ENCODE data around the gene GP1BA. TPM values are rescaled to one million over a fixed set of nuclear protein-coding genes. Genes with fewer than 3 reads are reported as not detected.

Gene GP1BA
- total and polyA plus RNA-seq, 10 of the 15 experiments (the other 5 are each of a cell fraction or from before 2014, with no cell fraction given): 0.04 to 0.67 (median 0.28) TPM; not detected in 1

DNA sequence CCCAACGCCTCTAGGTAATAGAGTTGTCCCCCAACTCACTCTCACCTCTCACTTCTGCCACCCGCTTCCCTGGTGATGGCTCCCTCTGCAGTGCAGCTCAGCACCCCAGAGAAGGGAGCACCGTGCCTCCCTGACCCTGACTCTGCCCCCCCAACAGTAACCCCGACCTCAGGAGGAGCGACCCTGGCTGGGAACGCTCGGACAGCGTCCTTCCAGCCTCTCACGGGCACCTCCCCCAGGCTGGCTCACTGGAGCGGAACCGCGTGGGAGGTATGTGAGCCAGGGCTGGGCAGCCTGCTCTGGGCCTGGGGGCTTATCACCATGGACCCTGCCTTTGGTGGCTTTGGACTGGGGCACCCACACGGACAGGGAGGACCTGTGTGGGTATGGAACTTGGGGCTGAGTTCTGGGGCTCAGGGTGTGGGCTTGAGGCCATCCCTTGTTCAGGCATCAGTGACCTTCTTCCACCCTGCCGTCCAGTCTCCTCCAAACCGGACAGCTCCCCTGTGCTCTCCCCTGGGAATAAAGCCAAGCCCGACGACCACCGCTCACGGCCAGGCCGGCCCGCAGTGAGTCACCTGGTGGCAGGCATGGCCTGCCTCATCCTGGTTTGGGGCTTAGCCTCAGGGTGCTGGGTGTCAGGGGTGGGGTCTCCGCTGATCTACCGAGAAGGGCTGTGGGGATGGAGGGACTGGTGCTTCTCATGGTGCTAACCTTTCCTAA, 39.4 kb upstream of the GP1BA start:
- ATAC-seq (no peak), FAIRE-seq (no peak), DNase-seq (ENCODE audit: low read depth, low spot score) (no peak)
- CTCF ChIA-PET: no interaction called here
- RAD21 ChIA-PET (ENCODE audit: unreplicated experiment): interaction anchor here (0.6 kb wide), 1 partner anchor 343 kb away, joined by 3 read pairs; no protein-coding TSS in a partner anchor
- WGBS (ENCODE audit: insufficient coverage, insufficient replicate concordance, low lambda C conversion rate, missing lambda C conversion rate): 92% methylated on average over 23 of the region's 23 CpGs
- H3K36me3 ChIP-seq (ENCODE audit: control insufficient read depth in 2 of 2, insufficient read depth in 2 of 2, low read length in 1 of 2): peaks cover 6 to 27% of the 10 kb centered on the region in 2 experiments; a peak in 3 of 4 replicates
- BruUV-seq (replicated peaks): no TSS peak
- H2AFZ ChIP-seq (ENCODE audit: control insufficient read depth, low read depth, low read length): no peak overlapping the region
- no peak overlapping the region for H3K4me3 ChIP-seq
- in situ Hi-C loops (cut with MboI): no loop called here
- intact Hi-C loops (cut with micrococcal nuclease; ENCODE audit: unreplicated experiment): no loop called here
- TF ChIP-seq HDAC2 (IDR thresholded peaks at IDR 0.05) (no peak), PAX5 (IDR thresholded peaks at IDR 0.05; ENCODE audit: borderline replicate concordance, low read depth, low read length) (peak; percentile 93)
- no peaks in the 10 kb centered on the region for H3K79me2 ChIP-seq (ENCODE audit: control insufficient read depth, insufficient read depth, low read length)
- no peaks in the 10 kb centered on the region for H3K4me1 ChIP-seq (ENCODE audit: control insufficient read depth, insufficient read depth, low read length)
- H3K4me2 ChIP-seq (ENCODE audit: control insufficient read depth, insufficient read depth): no peak overlapping the region
- H4K20me1 ChIP-seq (ENCODE audit: control insufficient read depth, insufficient read depth): peaks cover 2% of the 10 kb centered on the region; the same call in 1 of the 2 replicates
- SMC1A ChIA-PET (ENCODE audit: uncharacterized antibody, unreplicated experiment): no interaction called here
- no peaks in the 10 kb centered on the region for H3K9me3 ChIP-seq (replicated peaks; ENCODE audit: control insufficient read depth, insufficient read depth, low read length)
- no peak overlapping the region for H3K9ac ChIP-seq (ENCODE audit: control insufficient read depth, insufficient read depth, low read length)
- no peak overlapping the region for H3K27ac ChIP-seq (ENCODE audit: control insufficient read depth, insufficient read depth)
- POLR2A ChIA-PET: no interaction called here
- H3K27me3 ChIP-seq (replicated peaks in 1 of 2; ENCODE audit: control insufficient read depth in 2 of 2, insufficient read depth in 2 of 2, low read length in 1 of 2): no peaks in the 10 kb centered on the region

DNA sequence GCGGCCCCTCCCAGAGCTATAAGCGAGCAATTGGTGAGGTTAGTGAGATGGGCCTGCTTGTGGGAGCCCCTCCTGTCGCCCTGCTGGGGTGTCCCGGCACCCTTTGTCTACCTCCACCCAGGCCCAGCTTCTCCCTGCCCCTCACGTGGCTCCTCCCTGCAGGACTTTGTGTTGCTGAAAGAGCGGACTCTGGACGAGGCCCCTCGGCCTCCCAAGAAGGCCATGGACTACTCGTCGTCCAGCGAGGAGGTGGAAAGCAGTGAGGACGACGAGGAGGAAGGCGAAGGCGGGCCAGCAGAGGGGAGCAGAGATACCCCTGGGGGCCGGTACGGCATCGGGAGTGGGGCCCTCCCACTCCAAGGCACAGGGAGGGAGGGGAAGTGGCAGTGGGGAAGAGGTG, 38.8 kb upstream of the GP1BA start:
- Histone ChIP-seq H3K9ac (ENCODE audit: control insufficient read depth, insufficient read depth, low read length) (no peak overlapping the region), H3K27ac (ENCODE audit: control insufficient read depth, insufficient read depth) (no peak overlapping the region), H3K9me3 (replicated peaks; ENCODE audit: control insufficient read depth, insufficient read depth, low read length) (no peaks in the 10 kb centered on the region), H3K36me3 (ENCODE audit: control insufficient read depth in 2 of 2, insufficient read depth in 2 of 2, low read length in 1 of 2) (peaks cover 6 to 27% of the 10 kb centered on the region in 2 experiments; a peak in 3 of 4 replicates), H4K20me1 (ENCODE audit: control insufficient read depth, insufficient read depth) (peaks cover 2% of the 10 kb centered on the region; the same call in 1 of the 2 replicates), H3K27me3 (replicated peaks in 1 of 2; ENCODE audit: control insufficient read depth in 2 of 2, insufficient read depth in 2 of 2, low read length in 1 of 2) (no peaks in the 10 kb centered on the region), H3K4me1 (ENCODE audit: control insufficient read depth, insufficient read depth, low read length) (no peaks in the 10 kb centered on the region), H3K4me2 (ENCODE audit: control insufficient read depth, insufficient read depth) (no peak overlapping the region), H3K4me3 (no peak overlapping the region), H2AFZ (ENCODE audit: control insufficient read depth, low read depth, low read length) (no peak overlapping the region), H3K79me2 (ENCODE audit: control insufficient read depth, insufficient read depth, low read length) (no peaks in the 10 kb centered on the region)
- no peak for ATAC-seq
- in situ Hi-C loops (cut with MboI) (no loop called here), intact Hi-C loops (cut with micrococcal nuclease; ENCODE audit: unreplicated experiment) (no loop called here)
- 85% methylated on average over 18 of the region's 18 CpGs for WGBS (ENCODE audit: insufficient coverage, insufficient replicate concordance, low lambda C conversion rate, missing lambda C conversion rate)
- FAIRE-seq: no peak
- no peak for DNase-seq (ENCODE audit: low read depth, low spot score)
- CTCF ChIA-PET: no interaction called here
- RAD21 ChIA-PET (ENCODE audit: unreplicated experiment): no interaction called here
- SMC1A ChIA-PET (ENCODE audit: uncharacterized antibody, unreplicated experiment): no interaction called here
- POLR2A ChIA-PET: no interaction called here
- no TSS peak for BruUV-seq (replicated peaks)
- TF ChIP-seq PAX8 (IDR thresholded peaks at IDR 0.05) (no peak), IKZF1 (conservative IDR thresholded peaks at IDR 0.05) (no peak), HDAC6 (IDR thresholded peaks at IDR 0.05; ENCODE audit: unreplicated experiment) (no peak), NR2F1 (conservative IDR thresholded peaks at IDR 0.05) (no peak), HDGF (IDR thresholded peaks at IDR 0.05) (no peak), NFXL1 (IDR thresholded peaks at IDR 0.05; ENCODE audit: borderline replicate concordance) (no peak)
- TF ChIP-seq, protein P1, sequence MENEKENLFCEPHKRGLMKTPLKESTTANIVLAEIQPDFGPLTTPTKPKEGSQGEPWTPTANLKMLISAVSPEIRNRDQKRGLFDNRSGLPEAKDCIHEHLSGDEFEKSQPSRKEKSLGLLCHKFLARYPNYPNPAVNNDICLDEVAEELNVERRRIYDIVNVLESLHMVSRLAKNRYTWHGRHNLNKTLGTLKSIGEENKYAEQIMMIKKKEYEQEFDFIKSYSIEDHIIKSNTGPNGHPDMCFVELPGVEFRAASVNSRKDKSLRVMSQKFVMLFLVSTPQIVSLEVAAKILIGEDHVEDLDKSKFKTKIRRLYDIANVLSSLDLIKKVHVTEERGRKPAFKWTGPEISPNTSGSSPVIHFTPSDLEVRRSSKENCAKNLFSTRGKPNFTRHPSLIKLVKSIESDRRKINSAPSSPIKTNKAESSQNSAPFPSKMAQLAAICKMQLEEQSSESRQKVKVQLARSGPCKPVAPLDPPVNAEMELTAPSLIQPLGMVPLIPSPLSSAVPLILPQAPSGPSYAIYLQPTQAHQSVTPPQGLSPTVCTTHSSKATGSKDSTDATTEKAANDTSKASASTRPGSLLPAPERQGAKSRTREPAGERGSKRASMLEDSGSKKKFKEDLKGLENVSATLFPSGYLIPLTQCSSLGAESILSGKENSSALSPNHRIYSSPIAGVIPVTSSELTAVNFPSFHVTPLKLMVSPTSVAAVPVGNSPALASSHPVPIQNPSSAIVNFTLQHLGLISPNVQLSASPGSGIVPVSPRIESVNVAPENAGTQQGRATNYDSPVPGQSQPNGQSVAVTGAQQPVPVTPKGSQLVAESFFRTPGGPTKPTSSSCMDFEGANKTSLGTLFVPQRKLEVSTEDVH (IDR thresholded peaks at IDR 0.05; ENCODE audit: low read depth, partially characterized antibody): no peak
- TF ChIP-seq, protein P2, sequence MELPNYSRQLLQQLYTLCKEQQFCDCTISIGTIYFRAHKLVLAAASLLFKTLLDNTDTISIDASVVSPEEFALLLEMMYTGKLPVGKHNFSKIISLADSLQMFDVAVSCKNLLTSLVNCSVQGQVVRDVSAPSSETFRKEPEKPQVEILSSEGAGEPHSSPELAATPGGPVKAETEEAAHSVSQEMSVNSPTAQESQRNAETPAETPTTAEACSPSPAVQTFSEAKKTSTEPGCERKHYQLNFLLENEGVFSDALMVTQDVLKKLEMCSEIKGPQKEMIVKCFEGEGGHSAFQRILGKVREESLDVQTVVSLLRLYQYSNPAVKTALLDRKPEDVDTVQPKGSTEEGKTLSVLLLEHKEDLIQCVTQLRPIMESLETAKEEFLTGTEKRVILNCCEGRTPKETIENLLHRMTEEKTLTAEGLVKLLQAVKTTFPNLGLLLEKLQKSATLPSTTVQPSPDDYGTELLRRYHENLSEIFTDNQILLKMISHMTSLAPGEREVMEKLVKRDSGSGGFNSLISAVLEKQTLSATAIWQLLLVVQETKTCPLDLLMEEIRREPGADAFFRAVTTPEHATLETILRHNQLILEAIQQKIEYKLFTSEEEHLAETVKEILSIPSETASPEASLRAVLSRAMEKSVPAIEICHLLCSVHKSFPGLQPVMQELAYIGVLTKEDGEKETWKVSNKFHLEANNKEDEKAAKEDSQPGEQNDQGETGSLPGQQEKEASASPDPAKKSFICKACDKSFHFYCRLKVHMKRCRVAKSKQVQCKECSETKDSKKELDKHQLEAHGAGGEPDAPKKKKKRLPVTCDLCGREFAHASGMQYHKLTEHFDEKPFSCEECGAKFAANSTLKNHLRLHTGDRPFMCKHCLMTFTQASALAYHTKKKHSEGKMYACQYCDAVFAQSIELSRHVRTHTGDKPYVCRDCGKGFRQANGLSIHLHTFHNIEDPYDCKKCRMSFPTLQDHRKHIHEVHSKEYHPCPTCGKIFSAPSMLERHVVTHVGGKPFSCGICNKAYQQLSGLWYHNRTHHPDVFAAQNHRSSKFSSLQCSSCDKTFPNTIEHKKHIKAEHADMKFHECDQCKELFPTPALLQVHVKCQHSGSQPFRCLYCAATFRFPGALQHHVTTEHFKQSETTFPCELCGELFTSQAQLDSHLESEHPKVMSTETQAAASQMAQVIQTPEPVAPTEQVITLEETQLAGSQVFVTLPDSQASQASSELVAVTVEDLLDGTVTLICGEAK (IDR thresholded peaks at IDR 0.05; ENCODE audit: borderline replicate concordance): no peak
